SK-N-SH (cell line): Measurements from ENCODE around the gene COL9A3. TPM values are rescaled to one million over a fixed set of nuclear protein-coding genes. Genes with fewer than 3 reads are reported as not detected.

ENCODE experiments used
- CTCF ChIA-PET: fragments of 300-600, 350-600 bp; formaldehyde crosslinking; extraction: SDS; loops from one replicate; lab custom pipeline; 2021; lab: Yijun Ruan, JAX
- POLR2A ChIA-PET: fragments of 350-600 bp; sonication (Branson Sonifier 250); formaldehyde crosslinking; extraction: SDS; loops from one replicate; lab custom pipeline; 2020; ENCODE audit warnings: antibody characterized with exemption, inconsistent platforms; lab: Yijun Ruan, JAX
- DNase-seq: peaks from one replicate; pipeline ENCODE4 v3.0.0; 2012
- H2AFZ ChIP-seq: fragments of 200-600 bp; sonication (generic); 2 replicates; pipeline ENCODE4 v1.8.1; 2016; ENCODE audit warnings: antibody characterized with exemption, mild to moderate bottlenecking, low read depth
- H3F3A ChIP-seq: fragments of 200-600 bp; sonication (generic); replicated peaks from 2 replicates; pipeline ENCODE3; 2016; ENCODE audit warnings: antibody characterized with exemption, mild to moderate bottlenecking; ENCODE audit not compliant: insufficient read depth
- H3K27ac ChIP-seq, 2 experiments: fragments of 200-500 bp in 1 of 2; fragments of 200-600 bp in 1 of 2; sonication (Bioruptor generic) in 1 of 2; sonication (generic), shearing (Covaris generic) in 1 of 2; 2 replicates each; pipeline versions ENCODE4 v1.5.1 to v1.6.1; 2014 to 2016; ENCODE audit warnings: low read depth in 2 of 2, inconsistent platforms in 1 of 2, low read length in 1 of 2, mild to moderate bottlenecking in 1 of 2, mixed read lengths in 1 of 2
- H3K27me3 ChIP-seq: fragments of 200-600 bp; sonication (generic), shearing (Covaris generic); 2 replicates; pipeline ENCODE4 v1.6.1; 2016; ENCODE audit warnings: mixed run types; ENCODE audit not compliant: insufficient read depth
- H3K36me3 ChIP-seq, 2 experiments: fragments of 200-500 bp in 1 of 2; fragments of 200-600 bp in 1 of 2; sonication (Bioruptor generic) in 1 of 2; sonication (generic) in 1 of 2; replicated peaks in 1 of 2; 2 replicates each; pipeline versions ENCODE3 to v1.5.1; 2014 to 2016; ENCODE audit warnings: low read length in 1 of 2, mild to moderate bottlenecking in 1 of 2; ENCODE audit not compliant: insufficient read depth in 2 of 2, control insufficient read depth in 1 of 2
- H3K4me1 ChIP-seq, 2 experiments: fragments of 200-500 bp in 1 of 2; fragments of 200-600 bp in 1 of 2; sonication (Bioruptor generic) in 1 of 2; sonication (generic), shearing (Covaris generic) in 1 of 2; 2 replicates each; pipeline versions ENCODE4 v1.5.1 to v1.6.1; 2014 to 2016; ENCODE audit warnings: low read depth in 1 of 2, low read length in 1 of 2, mixed run types in 1 of 2; ENCODE audit not compliant: insufficient read depth in 2 of 2, control insufficient read depth in 1 of 2
- H3K4me2 ChIP-seq: fragments of 200-600 bp; sonication (generic), shearing (Covaris generic); 2 replicates; pipeline ENCODE4 v1.6.1; 2017; ENCODE audit warnings: mixed run types
- H3K4me3 ChIP-seq, 2 experiments: fragments of 200-500 bp in 1 of 2; fragments of 200-600 bp in 1 of 2; sonication (Bioruptor generic) in 1 of 2; sonication (generic), shearing (Covaris generic) in 1 of 2; 2 replicates each; pipeline versions ENCODE4 v1.5.1 to v1.8.1; 2014 to 2016; ENCODE audit warnings: low read depth in 2 of 2, inconsistent platforms in 1 of 2, low read length in 1 of 2, mild to moderate bottlenecking in 1 of 2, mixed read lengths in 1 of 2, moderate library complexity in 1 of 2
- H3K79me2 ChIP-seq: fragments of 200-600 bp; sonication (generic); 2 replicates; pipeline ENCODE4 v1.8.1; 2017; ENCODE audit warnings: mild to moderate bottlenecking; ENCODE audit not compliant: insufficient read depth
- H3K9ac ChIP-seq: fragments of 200-600 bp; sonication (generic); 2 replicates; pipeline ENCODE4 v1.6.1; 2017; ENCODE audit warnings: mixed run types
- H3K9me2 ChIP-seq: fragments of 200-600 bp; sonication (generic); 2 replicates; pipeline ENCODE4 v1.6.1; 2017; ENCODE audit warnings: mixed run types
- H3K9me3 ChIP-seq: fragments of 200-600 bp; sonication (generic); 2 replicates; pipeline ENCODE4 v1.6.1; 2017; ENCODE audit warnings: mixed run types, mild to moderate bottlenecking, moderate library complexity
- H4K20me1 ChIP-seq: fragments of 200-600 bp; sonication (generic); 2 replicates; pipeline ENCODE4 v1.6.1; 2017; ENCODE audit warnings: mild to moderate bottlenecking, mixed run types; ENCODE audit not compliant: insufficient read depth
- CHD2 ChIP-seq: fragments of 150-350 bp; IDR thresholded peaks from 2 replicates; pipeline ENCODE4 v1.6.1; 2018; ENCODE audit warnings: low read length; ENCODE audit not compliant: partially characterized antibody
- ELF1 ChIP-seq: IDR thresholded peaks from 2 replicates; pipeline ENCODE4 v1.4.0; 2012
- FOXJ3 ChIP-seq: sonication (generic); formaldehyde crosslinking; IDR thresholded peaks from 2 replicates; pipeline ENCODE4 v1.5.1; 2020; ENCODE audit warnings: mild to moderate bottlenecking, missing genetic modification reagents
- GATA2 ChIP-seq: sonication (generic); formaldehyde crosslinking; IDR thresholded peaks from 2 replicates; pipeline ENCODE4 v1.5.0; 2020; ENCODE audit warnings: mild to moderate bottlenecking, missing genetic modification reagents
- RFX5 ChIP-seq: IDR thresholded peaks from 2 replicates; pipeline ENCODE4 v1.6.1; 2012; ENCODE audit warnings: mild to moderate bottlenecking, improper control_type of control experiment, low read length
- RXRA ChIP-seq: IDR thresholded peaks from 2 replicates; pipeline ENCODE4 v1.4.0; 2012; ENCODE audit warnings: low read depth, mild to moderate bottlenecking, borderline replicate concordance
- TAF1 ChIP-seq: IDR thresholded peaks from 2 replicates; pipeline ENCODE4 v1.6.1; 2012; ENCODE audit warnings: low read depth, mild to moderate bottlenecking, low read length, moderate library complexity, borderline replicate concordance
- WGBS: methylation state at CpG from one replicate; pipeline ENCODE4 v1.1.6; 2017; ENCODE audit warnings: low lambda C conversion rate; 5-methylcytosine and 5-hydroxymethylcytosine counted together
- polyA plus RNA-seq, 3 experiments: library from polyadenylated mRNA; depleted of rRNA; stranded (reverse); fragments of >200 nt; gene quantifications; 2 replicates each; pipeline ENCODE4 v1.2.3, GENCODE V29; 2012
- TF ChIP-seq, protein P1 (sequence below): fragments of 150-350 bp; IDR thresholded peaks from 2 replicates; pipeline ENCODE4 v1.6.1; 2016; ENCODE audit warnings: mild to moderate bottlenecking, low read depth, low read length
- TF ChIP-seq, protein P2 (sequence below): IDR thresholded peaks from 2 replicates; pipeline ENCODE4 v1.4.0; 2012; ENCODE audit warnings: low read depth
- TF ChIP-seq, protein P3 (sequence below): IDR thresholded peaks from 2 replicates; pipeline ENCODE4 v1.4.0; 2012; ENCODE audit warnings: low read depth, borderline replicate concordance
- TF ChIP-seq, protein P4 (sequence below): IDR thresholded peaks from 2 replicates; pipeline ENCODE4 v1.4.0; 2012; ENCODE audit warnings: low read depth, borderline replicate concordance
- TF ChIP-seq, protein P5 (sequence below): fragments of 150-350 bp; IDR thresholded peaks from 2 replicates; pipeline ENCODE4 v1.6.1; 2017; ENCODE audit warnings: antibody characterized with exemption, low read length, low read depth, borderline replicate concordance
- TF ChIP-seq, protein P6 (sequence below): IDR thresholded peaks from 2 replicates; pipeline ENCODE4; 2012

The COL9A3 gene
- polyA plus RNA-seq, 1 of the 3 experiments (the other 2 are of a cell fraction): 2.5 TPM

DNA sequence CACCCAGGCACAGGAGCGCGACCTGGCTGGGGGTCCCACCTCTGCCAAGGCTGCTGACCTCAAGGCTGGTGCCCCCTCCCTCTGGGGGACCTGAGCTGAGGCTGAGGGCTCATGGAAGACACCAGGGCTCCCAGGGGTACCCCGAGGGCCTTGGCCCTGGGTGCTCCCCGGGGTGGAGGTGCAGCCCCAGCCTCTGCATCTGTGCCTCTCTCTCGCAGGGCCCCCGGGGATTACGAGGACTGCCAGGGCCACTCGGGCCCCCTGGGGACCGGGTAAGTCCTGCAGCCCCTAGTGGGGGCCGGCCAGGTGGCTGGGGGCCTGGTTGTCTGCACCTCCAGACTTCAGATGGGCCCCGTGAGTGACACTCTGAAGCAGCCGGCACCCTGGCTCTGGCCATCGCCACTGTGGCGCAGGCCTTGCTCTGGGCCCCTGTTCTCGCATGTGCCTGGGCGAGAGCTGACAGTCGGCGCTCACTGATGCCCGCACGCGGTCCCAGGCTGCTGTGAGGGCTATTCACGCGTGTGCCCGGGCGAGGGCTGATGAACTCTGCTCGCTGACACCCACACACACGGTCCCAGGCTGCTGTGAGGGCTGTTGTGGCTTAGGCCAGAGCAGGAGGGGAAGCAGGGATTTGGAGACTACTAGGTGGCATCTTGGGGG is 9.3 kb downstream of the COL9A3 start:
- peaks cover 8% of the 10 kb centered on the region for H3F3A ChIP-seq
- no peaks in the 10 kb centered on the region for H3K9me2 ChIP-seq
- no peak overlapping the region for H3K4me2 ChIP-seq
- H3K9me3 ChIP-seq: no peaks in the 10 kb centered on the region
- no peaks in the 10 kb centered on the region for H3K79me2 ChIP-seq
- H3K9ac ChIP-seq: no peak overlapping the region
- no peak for DNase-seq
- TF ChIP-seq, protein P1, sequence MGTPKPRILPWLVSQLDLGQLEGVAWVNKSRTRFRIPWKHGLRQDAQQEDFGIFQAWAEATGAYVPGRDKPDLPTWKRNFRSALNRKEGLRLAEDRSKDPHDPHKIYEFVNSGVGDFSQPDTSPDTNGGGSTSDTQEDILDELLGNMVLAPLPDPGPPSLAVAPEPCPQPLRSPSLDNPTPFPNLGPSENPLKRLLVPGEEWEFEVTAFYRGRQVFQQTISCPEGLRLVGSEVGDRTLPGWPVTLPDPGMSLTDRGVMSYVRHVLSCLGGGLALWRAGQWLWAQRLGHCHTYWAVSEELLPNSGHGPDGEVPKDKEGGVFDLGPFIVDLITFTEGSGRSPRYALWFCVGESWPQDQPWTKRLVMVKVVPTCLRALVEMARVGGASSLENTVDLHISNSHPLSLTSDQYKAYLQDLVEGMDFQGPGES: no peak
- TF ChIP-seq, protein P2, sequence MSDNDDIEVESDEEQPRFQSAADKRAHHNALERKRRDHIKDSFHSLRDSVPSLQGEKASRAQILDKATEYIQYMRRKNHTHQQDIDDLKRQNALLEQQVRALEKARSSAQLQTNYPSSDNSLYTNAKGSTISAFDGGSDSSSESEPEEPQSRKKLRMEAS: no peak
- TF ChIP-seq GATA2 (CRISPR knock-in tag): no peak
- TF ChIP-seq, protein P3, sequence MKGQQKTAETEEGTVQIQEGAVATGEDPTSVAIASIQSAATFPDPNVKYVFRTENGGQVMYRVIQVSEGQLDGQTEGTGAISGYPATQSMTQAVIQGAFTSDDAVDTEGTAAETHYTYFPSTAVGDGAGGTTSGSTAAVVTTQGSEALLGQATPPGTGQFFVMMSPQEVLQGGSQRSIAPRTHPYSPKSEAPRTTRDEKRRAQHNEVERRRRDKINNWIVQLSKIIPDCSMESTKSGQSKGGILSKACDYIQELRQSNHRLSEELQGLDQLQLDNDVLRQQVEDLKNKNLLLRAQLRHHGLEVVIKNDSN: no peak
- TF ChIP-seq, protein P4, sequence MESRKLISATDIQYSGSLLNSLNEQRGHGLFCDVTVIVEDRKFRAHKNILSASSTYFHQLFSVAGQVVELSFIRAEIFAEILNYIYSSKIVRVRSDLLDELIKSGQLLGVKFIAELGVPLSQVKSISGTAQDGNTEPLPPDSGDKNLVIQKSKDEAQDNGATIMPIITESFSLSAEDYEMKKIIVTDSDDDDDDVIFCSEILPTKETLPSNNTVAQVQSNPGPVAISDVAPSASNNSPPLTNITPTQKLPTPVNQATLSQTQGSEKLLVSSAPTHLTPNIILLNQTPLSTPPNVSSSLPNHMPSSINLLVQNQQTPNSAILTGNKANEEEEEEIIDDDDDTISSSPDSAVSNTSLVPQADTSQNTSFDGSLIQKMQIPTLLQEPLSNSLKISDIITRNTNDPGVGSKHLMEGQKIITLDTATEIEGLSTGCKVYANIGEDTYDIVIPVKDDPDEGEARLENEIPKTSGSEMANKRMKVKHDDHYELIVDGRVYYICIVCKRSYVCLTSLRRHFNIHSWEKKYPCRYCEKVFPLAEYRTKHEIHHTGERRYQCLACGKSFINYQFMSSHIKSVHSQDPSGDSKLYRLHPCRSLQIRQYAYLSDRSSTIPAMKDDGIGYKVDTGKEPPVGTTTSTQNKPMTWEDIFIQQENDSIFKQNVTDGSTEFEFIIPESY: no peak
- no peak for TF ChIP-seq TAF1
- no peak for TF ChIP-seq FOXJ3 (CRISPR knock-in tag)
- TF ChIP-seq, protein P5, sequence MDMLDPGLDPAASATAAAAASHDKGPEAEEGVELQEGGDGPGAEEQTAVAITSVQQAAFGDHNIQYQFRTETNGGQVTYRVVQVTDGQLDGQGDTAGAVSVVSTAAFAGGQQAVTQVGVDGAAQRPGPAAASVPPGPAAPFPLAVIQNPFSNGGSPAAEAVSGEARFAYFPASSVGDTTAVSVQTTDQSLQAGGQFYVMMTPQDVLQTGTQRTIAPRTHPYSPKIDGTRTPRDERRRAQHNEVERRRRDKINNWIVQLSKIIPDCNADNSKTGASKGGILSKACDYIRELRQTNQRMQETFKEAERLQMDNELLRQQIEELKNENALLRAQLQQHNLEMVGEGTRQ: no peak
- no peak for TF ChIP-seq ELF1
- TF ChIP-seq, protein P6, sequence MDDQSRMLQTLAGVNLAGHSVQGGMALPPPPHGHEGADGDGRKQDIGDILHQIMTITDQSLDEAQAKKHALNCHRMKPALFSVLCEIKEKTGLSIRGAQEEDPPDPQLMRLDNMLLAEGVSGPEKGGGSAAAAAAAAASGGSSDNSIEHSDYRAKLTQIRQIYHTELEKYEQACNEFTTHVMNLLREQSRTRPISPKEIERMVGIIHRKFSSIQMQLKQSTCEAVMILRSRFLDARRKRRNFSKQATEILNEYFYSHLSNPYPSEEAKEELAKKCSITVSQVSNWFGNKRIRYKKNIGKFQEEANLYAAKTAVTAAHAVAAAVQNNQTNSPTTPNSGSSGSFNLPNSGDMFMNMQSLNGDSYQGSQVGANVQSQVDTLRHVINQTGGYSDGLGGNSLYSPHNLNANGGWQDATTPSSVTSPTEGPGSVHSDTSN: no peak
- TF ChIP-seq CHD2: no peak
- no peak for TF ChIP-seq RFX5
- no peak for TF ChIP-seq RXRA
- TF ChIP-seq, all 33 proteins: peak for 0
- H3K27me3 ChIP-seq: no peaks in the 10 kb centered on the region
- no peaks in the 10 kb centered on the region for H4K20me1 ChIP-seq
- no peaks in the 10 kb centered on the region for H3K36me3 ChIP-seq
- 80% methylated on average over 4 of the region's 27 CpGs for whole genome bisulfite sequencing
- CTCF ChIA-PET: interaction anchor here (0.8 kb wide), 1 partner anchor 21 kb away, joined by 3 read pairs; no protein-coding TSS in a partner anchor
- no peak overlapping the region for H2AFZ ChIP-seq
- POLR2A ChIA-PET: no interaction called here
- H3K4me3 ChIP-seq: no peak overlapping the region
- no peak overlapping the region for H3K27ac ChIP-seq
- H3K4me1 ChIP-seq: peaks cover 5 to 33% of the 10 kb centered on the region in 2 experiments; a peak in 2 of 4 replicates
